Right atrium auricular region (tissue), 2 donors: Measurements from ENCODE around the gene NALCN. TPM values are rescaled to one million over a fixed set of nuclear protein-coding genes. Genes with fewer than 3 reads are reported as not detected.

Source experiments
- DNase-seq: peaks from one replicate; pipeline ENCODE4 v3.0.0-alpha.2; 2019; ENCODE audit warnings: low spot score
- H3K27ac ChIP-seq, 2 donors: fragments of 200-600 bp; sonication (generic); 1 replicate in 1 of 2; 2 replicates in 1 of 2; pipeline ENCODE4 v1.5.1; 2016 to 2019
- H3K27me3 ChIP-seq, 2 donors: fragments of 200-600 bp; sonication (generic); one replicate each; pipeline versions ENCODE4 v1.5.1 to v1.6.0; 2017 to 2019
- H3K36me3 ChIP-seq: fragments of 200-600 bp; sonication (generic); one replicate; pipeline ENCODE4 v1.5.1; 2016
- H3K4me1 ChIP-seq, 2 donors: fragments of 200-600 bp; sonication (generic); one replicate each; pipeline versions ENCODE4 v1.5.1 to v1.6.0; 2017 to 2019
- H3K4me3 ChIP-seq, 2 donors: fragments of 200-600 bp; sonication (generic); 1 replicate in 1 of 2; 2 replicates in 1 of 2; pipeline ENCODE4 v1.5.1; 2017 to 2019; ENCODE audit warnings: mild to moderate bottlenecking in 1 of 2, moderate library complexity in 1 of 2
- H3K9me3 ChIP-seq, 2 donors: fragments of 200-600 bp; sonication (generic); one replicate each; pipeline ENCODE4 v1.5.1; 2019
- total RNA-seq, 2 donors: library from RNA; depleted of rRNA; stranded (reverse); fragments of >200 nt; gene quantifications; one replicate each; pipeline ENCODE4 v1.1.0, GENCODE V29; 2016
- TF ChIP-seq, protein P1 (sequence below), 2 donors: fragments of 200-600 bp; sonication (generic); IDR thresholded peaks; one replicate each; pipeline ENCODE4 v1.5.1; 2019; ENCODE audit warnings: antibody characterized with exemption in 2 of 2

The NALCN gene
- total RNA-seq, 2 donors from 2014 or later = 6.2 to 21.1 TPM

DNA sequence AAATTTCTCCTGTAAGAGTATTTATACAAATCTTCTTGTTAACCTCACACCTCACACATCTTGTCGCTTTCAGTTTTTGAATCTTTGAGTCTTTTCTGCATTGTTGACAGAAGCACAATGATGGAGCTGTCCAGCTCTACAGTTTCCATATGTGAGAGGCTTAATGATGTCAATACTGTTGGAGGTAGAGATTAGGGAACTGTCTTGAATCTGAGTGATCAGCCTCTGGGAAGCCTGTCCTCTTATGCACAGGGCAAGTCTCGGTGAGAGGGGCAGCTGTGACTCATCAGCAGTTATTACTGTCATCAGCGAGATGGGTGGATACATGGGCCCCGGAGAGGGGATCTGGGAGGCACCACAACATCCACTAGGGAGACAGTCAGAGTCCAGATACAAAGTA lies 31.5 kb upstream of the NALCN start:
- no peak overlapping the region for H3K27ac ChIP-seq
- no peaks in the 10 kb centered on the region for H3K9me3 ChIP-seq
- H3K4me1 ChIP-seq = no peaks in the 10 kb centered on the region
- no peak for DNase-seq
- H3K27me3 ChIP-seq = no peaks in the 10 kb centered on the region
- TF ChIP-seq, protein P1, sequence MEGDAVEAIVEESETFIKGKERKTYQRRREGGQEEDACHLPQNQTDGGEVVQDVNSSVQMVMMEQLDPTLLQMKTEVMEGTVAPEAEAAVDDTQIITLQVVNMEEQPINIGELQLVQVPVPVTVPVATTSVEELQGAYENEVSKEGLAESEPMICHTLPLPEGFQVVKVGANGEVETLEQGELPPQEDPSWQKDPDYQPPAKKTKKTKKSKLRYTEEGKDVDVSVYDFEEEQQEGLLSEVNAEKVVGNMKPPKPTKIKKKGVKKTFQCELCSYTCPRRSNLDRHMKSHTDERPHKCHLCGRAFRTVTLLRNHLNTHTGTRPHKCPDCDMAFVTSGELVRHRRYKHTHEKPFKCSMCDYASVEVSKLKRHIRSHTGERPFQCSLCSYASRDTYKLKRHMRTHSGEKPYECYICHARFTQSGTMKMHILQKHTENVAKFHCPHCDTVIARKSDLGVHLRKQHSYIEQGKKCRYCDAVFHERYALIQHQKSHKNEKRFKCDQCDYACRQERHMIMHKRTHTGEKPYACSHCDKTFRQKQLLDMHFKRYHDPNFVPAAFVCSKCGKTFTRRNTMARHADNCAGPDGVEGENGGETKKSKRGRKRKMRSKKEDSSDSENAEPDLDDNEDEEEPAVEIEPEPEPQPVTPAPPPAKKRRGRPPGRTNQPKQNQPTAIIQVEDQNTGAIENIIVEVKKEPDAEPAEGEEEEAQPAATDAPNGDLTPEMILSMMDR (IDR thresholded peaks at IDR 0.05) = no peak
- H3K4me3 ChIP-seq = no peak overlapping the region
- H3K36me3 ChIP-seq = no peaks in the 10 kb centered on the region

DNA sequence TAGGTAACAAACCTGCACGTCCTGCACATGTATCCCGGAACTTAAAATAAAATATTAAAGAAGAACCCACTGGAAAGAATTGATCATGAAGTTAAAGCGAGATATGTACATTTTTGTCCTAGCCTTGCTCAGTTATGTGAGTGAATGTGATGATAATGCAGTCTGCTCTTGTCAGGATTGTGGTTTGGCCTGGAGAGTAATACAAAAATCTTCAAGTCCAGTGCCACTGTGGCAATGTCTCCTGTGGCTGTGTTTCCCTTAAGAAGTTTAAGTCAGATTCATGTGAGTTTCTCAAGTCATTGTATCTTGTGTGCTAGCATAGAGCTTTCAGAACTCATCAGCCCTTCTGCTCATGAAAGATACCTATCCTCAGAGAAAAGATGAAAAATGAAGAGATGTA lies 18.2 kb upstream of the NALCN start:
- Histone ChIP-seq H3K4me1 (no peaks in the 10 kb centered on the region), H3K4me3 (no peak overlapping the region), H3K36me3 (no peaks in the 10 kb centered on the region), H3K27me3 (no peaks in the 10 kb centered on the region), H3K9me3 (no peaks in the 10 kb centered on the region), H3K27ac (no peak overlapping the region)
- DNase-seq = no peak
- TF ChIP-seq, protein P1 (IDR thresholded peaks at IDR 0.05) = no peak

GRCh38 chr13:101433895-101434294 lies 17.6 kb upstream of the NALCN start:
- no peak for DNase-seq
- Histone ChIP-seq H3K36me3 (no peaks in the 10 kb centered on the region), H3K27me3 (no peaks in the 10 kb centered on the region), H3K9me3 (no peaks in the 10 kb centered on the region), H3K4me3 (no peak overlapping the region), H3K27ac (no peak overlapping the region), H3K4me1 (no peaks in the 10 kb centered on the region)
- TF ChIP-seq, protein P1 (IDR thresholded peaks at IDR 0.05) = no peak

DNA sequence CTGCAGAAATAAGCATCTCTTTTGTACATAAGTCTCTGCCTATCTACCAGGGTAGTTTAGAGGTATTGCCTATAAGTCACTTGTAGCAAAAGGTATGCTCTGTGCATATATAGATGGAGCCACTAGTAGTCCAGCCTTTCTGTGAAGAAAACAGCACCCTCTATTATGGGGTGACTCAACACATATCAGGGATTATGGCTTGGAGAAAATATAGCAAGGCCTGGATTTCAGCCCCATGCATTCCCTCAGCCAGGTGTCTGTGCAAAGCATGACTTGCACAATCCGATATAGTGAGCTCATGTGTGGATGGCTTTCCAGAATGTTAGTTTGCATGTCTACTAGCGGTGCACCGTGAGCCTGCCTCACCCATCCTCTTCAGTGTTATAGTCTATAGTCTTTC lies 13.4 kb upstream of the NALCN start:
- H3K9me3 ChIP-seq = no peaks in the 10 kb centered on the region
- H3K4me3 ChIP-seq = no peak overlapping the region
- no peak for DNase-seq
- no peaks in the 10 kb centered on the region for H3K4me1 ChIP-seq
- H3K27me3 ChIP-seq = no peaks in the 10 kb centered on the region
- H3K36me3 ChIP-seq = no peaks in the 10 kb centered on the region
- no peak overlapping the region for H3K27ac ChIP-seq
- TF ChIP-seq, protein P1 (IDR thresholded peaks at IDR 0.05) = no peak

DNA sequence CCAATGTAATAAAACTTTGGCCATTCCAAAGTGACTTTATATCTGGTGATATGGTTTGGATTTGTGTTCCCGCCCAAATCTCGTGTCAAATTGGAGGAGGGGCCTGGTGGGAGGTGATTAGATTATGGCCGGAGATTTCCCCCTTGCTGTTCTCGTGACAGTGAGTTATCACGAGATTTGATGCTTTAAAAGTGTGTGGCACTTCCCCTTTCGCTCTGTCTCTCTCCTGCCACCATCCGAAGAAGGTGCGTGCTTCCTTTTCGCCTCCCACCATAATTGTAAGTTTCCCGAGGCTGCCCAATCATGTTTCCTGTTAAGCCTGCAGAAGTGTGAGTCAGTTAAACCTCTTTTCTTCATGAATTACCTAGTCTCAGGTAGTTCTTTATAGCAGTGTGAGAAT lies 9.3 kb upstream of the NALCN start:
- Histone ChIP-seq H3K27ac (no peak overlapping the region), H3K9me3 (no peaks in the 10 kb centered on the region), H3K36me3 (no peaks in the 10 kb centered on the region), H3K4me1 (no peaks in the 10 kb centered on the region), H3K27me3 (no peaks in the 10 kb centered on the region), H3K4me3 (no peak overlapping the region)
- DNase-seq = no peak
- TF ChIP-seq, protein P1 (IDR thresholded peaks at IDR 0.05) = no peak

DNA sequence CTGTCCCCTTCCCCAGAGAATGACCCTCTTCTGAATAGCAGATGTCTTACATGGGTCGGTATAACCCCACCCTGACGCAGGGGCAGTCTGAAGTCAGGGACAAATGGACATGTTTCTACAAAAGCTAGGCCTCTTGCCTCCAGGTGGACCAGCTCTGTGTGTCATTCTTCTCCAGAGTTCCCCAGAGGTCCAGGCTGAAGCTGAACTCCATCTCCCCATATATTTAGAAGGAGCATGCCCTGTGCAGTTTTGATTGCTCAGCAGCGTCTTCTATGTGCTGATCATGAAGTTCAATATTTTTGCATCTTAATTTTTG lies 8.8 kb upstream of the NALCN start:
- Histone ChIP-seq H3K9me3 (no peaks in the 10 kb centered on the region), H3K27ac (peak overlapping the region in 1 of 2 donors; percentile 11), H3K36me3 (no peaks in the 10 kb centered on the region), H3K4me3 (no peak overlapping the region), H3K4me1 (no peaks in the 10 kb centered on the region), H3K27me3 (no peaks in the 10 kb centered on the region)
- TF ChIP-seq, protein P1 (IDR thresholded peaks at IDR 0.05) = no peak
- DNase-seq = no peak
